ENCODE data around the gene PDE10A.

PDE10A gene

GRCh38 chr6:165446331-165446730 is 216.7 kb downstream of the PDE10A start:
- FAIRE-seq: no peak
- TF ChIP-seq CTCF (IDR thresholded peaks at IDR 0.05; ENCODE audit: insufficient read depth, missing control alignments): no peak
- no peak for DNase-seq (ENCODE audit: insufficient read length, low spot score)

- DNase-seq (ENCODE audit: insufficient read length, low spot score) (no peak), FAIRE-seq (no peak)
- no peak for TF ChIP-seq CTCF (IDR thresholded peaks at IDR 0.05; ENCODE audit: insufficient read depth, missing control alignments)
Measured at GRCh38 chr6:165443462-165443861, 219.6 kb downstream of the PDE10A start.

- FAIRE-seq (no peak), DNase-seq (ENCODE audit: insufficient read length, low spot score) (no peak)
- no peak for TF ChIP-seq CTCF (IDR thresholded peaks at IDR 0.05; ENCODE audit: insufficient read depth, missing control alignments)
Measured at GRCh38 chr6:165441181-165441580, 221.9 kb downstream of the PDE10A start.

GRCh38 chr6:165439928-165440554 is 223.0 kb downstream of the PDE10A start:
- DNase-seq (ENCODE audit: insufficient read length, low spot score) (no peak), FAIRE-seq (no peak)

GRCh38 chr6:165426892-165427291 is 236.1 kb downstream of the PDE10A start:
- DNase-seq (ENCODE audit: insufficient read length, low spot score): no peak
- no peak for FAIRE-seq
- TF ChIP-seq CTCF (IDR thresholded peaks at IDR 0.05; ENCODE audit: insufficient read depth, missing control alignments): no peak

More at GRCh38 chr6:165439928-165440554, 223.0 kb downstream of the PDE10A start:
- peak; percentile 51 for TF ChIP-seq CTCF (IDR thresholded peaks at IDR 0.05; ENCODE audit: insufficient read depth, missing control alignments)

- no peak for FAIRE-seq
- DNase-seq (ENCODE audit: insufficient read length, low spot score): no peak
- no peak for TF ChIP-seq CTCF (IDR thresholded peaks at IDR 0.05; ENCODE audit: insufficient read depth, missing control alignments)
Measured at GRCh38 chr6:165422192-165422591, 240.8 kb downstream of the PDE10A start.

- TF ChIP-seq CTCF (IDR thresholded peaks at IDR 0.05; ENCODE audit: insufficient read depth, missing control alignments): no peak
- no peak for FAIRE-seq
- DNase-seq (ENCODE audit: insufficient read length, low spot score): no peak
Measured at GRCh38 chr6:165417278-165417865, 245.7 kb downstream of the PDE10A start.
